Stimulated activated CD4-positive, alpha-beta T cell treated with anti-CD3 and anti-CD28 coated beads, Interleukin-1b, Interleukin-23, amount 100 ng/mL, for 24 hours (primary cell): ENCODE results near the gene RMRP.
"Not testable (repeated sequence)": the region's sequence is repeated elsewhere in the genome, so short reads cannot be mapped to it uniquely, and the experiment has no call there.

Experiments used
- DNase-seq, 4 experiments: peaks; one replicate each; pipeline ENCODE4 v3.0.0-alpha.2; 2020; ENCODE audit warnings: low read depth in 4 of 4, low spot score in 1 of 4

Gene RMRP

DNA sequence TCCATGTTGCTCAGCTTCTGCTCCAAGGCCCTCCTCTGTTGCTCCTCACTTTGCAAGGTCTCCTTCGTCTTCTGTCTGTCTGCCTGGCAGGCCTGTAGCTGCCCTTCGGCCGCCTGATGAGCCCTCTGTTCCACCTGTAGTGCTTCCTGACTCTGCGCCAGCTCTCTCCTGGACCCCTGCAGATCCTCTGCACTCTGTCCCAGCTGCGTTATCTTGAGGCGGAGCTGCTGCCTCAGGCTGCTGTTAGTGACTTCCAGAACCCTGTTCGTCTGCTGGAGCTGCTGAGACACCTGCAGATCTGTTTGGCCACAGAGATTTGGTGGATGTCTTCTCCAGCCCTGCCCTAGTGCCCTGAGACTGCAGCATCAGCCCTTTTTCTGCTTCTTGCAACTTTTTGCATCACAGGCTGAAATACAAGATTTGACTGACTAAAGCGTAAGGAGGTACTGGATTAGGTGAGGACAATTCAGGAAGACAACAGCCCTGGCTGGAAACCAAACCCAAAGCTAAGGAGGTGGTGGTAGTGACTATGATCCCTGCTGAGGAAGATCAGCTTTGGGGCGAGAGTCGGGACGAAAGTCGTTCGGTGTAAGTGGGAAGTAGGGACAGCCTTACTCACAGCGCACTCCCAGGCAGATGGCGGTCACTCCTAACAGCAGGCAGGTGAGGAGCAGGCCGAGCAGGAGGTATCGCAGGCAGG lies 41.7 kb downstream of the RMRP start:
- no peak for DNase-seq

DNA sequence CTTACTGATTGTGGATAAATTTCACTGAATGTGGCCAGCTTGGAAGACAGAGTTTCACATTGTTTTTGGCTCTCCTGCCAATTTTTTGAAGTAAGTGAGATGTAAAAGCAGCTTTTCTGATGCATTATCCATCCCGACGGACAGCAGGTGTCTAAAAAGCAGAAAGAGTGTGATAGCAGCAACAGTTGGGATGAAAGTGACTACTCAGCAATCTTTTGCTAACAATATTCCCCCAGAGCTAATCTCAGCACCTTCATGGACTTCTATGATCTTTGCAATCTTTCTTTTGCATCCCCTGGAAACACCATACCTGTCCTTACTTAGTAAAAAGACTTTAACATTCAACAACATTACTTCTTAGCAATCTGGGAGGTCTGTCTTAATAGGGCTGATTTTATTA lies 45.0 kb downstream of the RMRP start:
- no peak for DNase-seq

DNA sequence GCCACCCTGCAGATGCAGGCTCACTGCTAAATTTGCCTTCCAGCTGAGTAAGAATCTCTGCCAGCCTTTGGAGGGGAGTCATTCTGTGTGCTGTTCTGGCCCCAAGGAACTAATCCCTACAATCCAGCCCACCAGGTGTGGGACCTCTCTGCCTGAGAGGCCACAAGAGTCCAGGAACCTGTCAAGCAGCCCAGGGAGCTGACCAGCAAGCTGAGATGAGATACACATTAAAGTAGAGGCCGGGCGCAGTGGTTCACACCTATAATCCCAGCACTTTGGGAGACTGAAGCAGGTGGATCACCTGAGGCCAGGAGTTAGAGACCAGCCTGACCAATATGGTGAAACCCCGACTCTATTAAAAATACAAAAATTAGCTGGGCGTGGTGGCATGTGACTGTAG lies 45.8 kb downstream of the RMRP start:
- not testable (repeated sequence) for DNase-seq

DNA sequence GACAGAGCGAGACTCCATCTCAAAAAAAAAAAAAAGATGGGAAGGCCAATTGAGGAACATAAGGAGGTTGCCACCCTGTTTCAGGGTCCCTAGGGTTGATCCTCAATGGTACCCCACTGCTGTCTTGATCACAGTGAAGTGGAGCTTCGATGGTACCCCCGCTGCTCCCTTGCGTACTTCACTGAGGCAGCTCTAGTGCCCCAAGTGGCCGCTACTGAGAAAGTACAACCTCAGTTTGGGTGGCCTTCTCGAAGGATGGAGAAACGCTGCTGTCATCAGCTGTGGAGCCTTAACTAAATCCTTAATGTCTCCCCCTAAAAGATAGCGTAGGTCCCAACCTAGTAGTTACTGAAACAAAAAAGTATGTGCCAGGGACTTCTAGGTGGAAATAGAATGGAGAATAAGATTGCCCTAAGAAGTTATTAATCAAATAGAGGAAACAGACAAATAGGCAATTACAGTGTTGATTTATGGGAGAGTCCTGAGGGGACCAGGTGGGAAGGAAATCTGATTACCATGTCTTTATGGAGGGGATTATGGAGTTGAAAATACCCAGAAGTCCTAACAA lies 46.5 kb downstream of the RMRP start:
- DNase-seq, result peak in 3 of 4 experiments; percentile 33 to 43 (median 34)

- no peak for DNase-seq
Observed at GRCh38 chr9:35609820-35610163, 48.0 kb downstream of the RMRP start.

DNA sequence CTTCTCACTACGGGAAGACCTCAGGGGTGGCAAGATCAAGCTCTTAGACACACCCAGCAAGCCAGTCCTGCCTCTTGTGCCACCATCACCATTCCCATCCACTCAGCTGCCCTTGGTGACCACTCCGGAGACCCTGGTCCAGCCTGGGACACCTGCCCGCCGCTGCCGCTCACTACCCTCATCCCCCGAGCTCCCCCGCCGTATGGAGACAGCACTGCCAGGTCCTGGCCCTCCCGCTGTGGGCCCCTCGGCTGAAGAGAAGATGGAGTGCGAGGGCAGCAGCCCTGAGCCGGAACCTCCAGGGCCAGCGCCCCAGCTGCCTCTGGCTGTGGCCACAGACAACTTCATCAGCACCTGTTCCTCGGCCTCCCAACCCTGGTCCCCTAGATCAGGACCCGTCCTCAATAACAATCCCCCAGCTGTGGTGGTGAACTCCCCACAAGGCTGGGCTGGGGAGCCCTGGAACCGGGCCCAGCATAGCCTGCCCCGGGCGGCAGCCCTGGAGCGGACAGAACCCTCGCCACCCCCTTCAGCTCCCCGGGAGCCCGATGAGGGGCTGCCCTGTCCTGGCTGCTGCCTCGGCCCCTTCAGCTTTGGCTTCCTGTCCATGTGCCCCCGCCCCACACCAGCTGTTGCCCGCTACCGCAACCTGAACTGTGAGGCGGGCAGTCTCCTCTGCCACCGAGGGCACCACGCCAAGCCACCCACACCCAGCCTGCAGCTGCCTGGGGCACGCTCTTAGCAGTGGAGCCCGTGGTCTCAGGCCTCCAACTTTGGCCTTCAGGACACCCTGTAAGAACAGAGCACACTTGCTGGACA lies 48.6 kb downstream of the RMRP start:
- DNase-seq, result no peak

DNA sequence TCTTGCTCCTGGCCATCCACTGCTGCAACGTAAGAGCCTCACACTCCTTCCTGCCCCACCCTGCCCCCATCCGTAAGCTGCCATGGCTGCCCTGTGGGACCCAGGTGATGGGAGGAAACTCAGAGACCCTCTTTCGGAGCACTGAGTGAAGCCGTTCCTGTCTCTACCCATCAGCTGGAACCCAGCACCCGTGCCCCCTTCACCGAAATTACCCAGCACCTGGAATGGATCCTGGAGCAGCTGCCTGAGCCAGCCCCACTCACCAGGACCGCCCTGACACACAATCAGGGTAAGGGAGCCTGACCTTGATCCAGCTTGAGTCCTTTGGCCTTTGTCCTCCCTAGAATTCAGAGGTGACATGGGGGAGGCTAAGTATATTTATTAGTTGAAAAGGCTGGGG lies 49.6 kb downstream of the RMRP start:
- DNase-seq, result no peak
